PC-9 (cell line): ENCODE measurements around the gene MARK2. TPM values are rescaled to one million over a fixed set of nuclear protein-coding genes. Genes with fewer than 3 reads are reported as not detected.
A peak's percentile ranks its signal among the peaks of the same experiment; 100 is the strongest.

Experiments
- BruUV-seq: library from RNA; stranded (reverse); fragments of 400-500 nt; replicated peaks from 2 replicates; lab custom pipeline; 2021; lab: Mats Ljungman, UMichigan
- CTCF ChIA-PET: fragments of 300-600 bp; sonication (Branson Sonifier 250); formaldehyde crosslinking; loops from one replicate; lab custom pipeline; 2022; ENCODE audit warnings: antibody characterized with exemption; lab: Charles Lee
- POLR2A ChIA-PET: fragments of 300-600 bp; sonication (Branson Sonifier 250); formaldehyde crosslinking; loops from one replicate; lab custom pipeline; 2022; ENCODE audit warnings: antibody characterized with exemption; ENCODE audit not compliant: unreplicated experiment; lab: Charles Lee
- DNase-seq, 2 experiments: peaks; one replicate each; pipeline versions ENCODE4 v3.0.0 to v3.0.0-alpha.2; 2015 to 2022; ENCODE audit warnings: mixed read lengths in 1 of 2
- H2AFZ ChIP-seq: fragments of 200-600 bp; sonication (generic); 2 replicates; pipeline ENCODE4 v1.8.1; 2017; ENCODE audit warnings: antibody characterized with exemption
- H3F3A ChIP-seq: fragments of 200-600 bp; sonication (generic); 2 replicates; pipeline ENCODE4 v1.8.1; 2017; ENCODE audit warnings: antibody characterized with exemption, mild to moderate bottlenecking, low read depth; ENCODE audit not compliant: insufficient read depth
- H3K27ac ChIP-seq: fragments of 200-600 bp; sonication (generic); 2 replicates; pipeline ENCODE4 v1.6.1; 2016; ENCODE audit warnings: mixed run types
- H3K27me3 ChIP-seq: fragments of 200-600 bp; sonication (generic); 2 replicates; pipeline ENCODE4 v1.6.1; 2016; ENCODE audit warnings: low read depth, mixed run types; ENCODE audit not compliant: insufficient read depth
- H3K36me3 ChIP-seq: fragments of 200-600 bp; sonication (generic); 2 replicates; pipeline ENCODE4 v1.6.1; 2016; ENCODE audit warnings: low read depth, mixed run types
- H3K4me1 ChIP-seq: fragments of 200-600 bp; sonication (generic); replicated peaks from 2 replicates; pipeline ENCODE4 v1.6.1; 2016; ENCODE audit warnings: mixed run types; ENCODE audit not compliant: insufficient read depth
- H3K4me2 ChIP-seq: fragments of 200-600 bp; sonication (generic); 2 replicates; pipeline ENCODE4 v1.6.1; 2017; ENCODE audit warnings: mixed run types
- H3K4me3 ChIP-seq: fragments of 200-600 bp; sonication (generic); 2 replicates; pipeline ENCODE4 v1.6.1; 2016; ENCODE audit warnings: mixed run types
- H3K79me2 ChIP-seq: fragments of 200-600 bp; sonication (generic); 2 replicates; pipeline ENCODE4 v1.6.1; 2017; ENCODE audit warnings: low read depth, mixed run types
- H3K9me2 ChIP-seq: fragments of 200-600 bp; sonication (generic); 2 replicates; pipeline ENCODE4 v1.8.1; 2017; ENCODE audit warnings: mild to moderate bottlenecking; ENCODE audit not compliant: insufficient read depth
- H3K9me3 ChIP-seq: fragments of 200-600 bp; sonication (generic); 2 replicates; pipeline ENCODE4 v1.8.1; 2016; ENCODE audit warnings: low read depth; ENCODE audit not compliant: insufficient read depth
- H4K20me1 ChIP-seq: fragments of 200-600 bp; sonication (generic); 2 replicates; pipeline ENCODE4 v1.8.1; 2017; ENCODE audit not compliant: insufficient read depth
- CTCF ChIP-seq: fragments of 200-600 bp; sonication (generic); conservative IDR thresholded peaks from 2 replicates; pipeline ENCODE4 v1.6.1; 2017; ENCODE audit warnings: mixed run types, antibody characterized with exemption, mild to moderate bottlenecking, moderate library complexity
- EZH2 ChIP-seq: fragments of 200-600 bp; sonication (generic); IDR thresholded peaks from 2 replicates; pipeline ENCODE4 v1.8.0; 2017; ENCODE audit warnings: antibody characterized with exemption, low read depth
- intact Hi-C: fragments of 100-400 bp; cut with micrococcal nuclease; formaldehyde crosslinking; loops from one replicate; pipeline ENCODE4 v1.10.0; 2022; ENCODE audit not compliant: unreplicated experiment
- total RNA-seq: library from RNA; stranded (reverse); gene quantifications from 2 replicates; pipeline ENCODE4 v1.2.3, GENCODE V29; 2021

Gene MARK2
- total RNA-seq, 1 experiment from 2014 or later: 65.0 TPM

- H3K4me3 ChIP-seq: no peak overlapping the region
- H3K4me1 ChIP-seq: peaks cover 42% of the 10 kb centered on the region
- no peak overlapping the region for H3K27ac ChIP-seq
- H3K4me2 ChIP-seq: no peak overlapping the region
- no peaks in the 10 kb centered on the region for H3K36me3 ChIP-seq
- intact Hi-C loops: no loop called here
- H3K27me3 ChIP-seq: no peaks in the 10 kb centered on the region
- H3K9me3 ChIP-seq: no peaks in the 10 kb centered on the region
- no peak for DNase-seq
- TF ChIP-seq EZH2 (no peak), CTCF (no peak)
- ChIA-PET POLR2A (interaction anchor here (0.6 kb wide), 1 partner anchor 10 kb away, joined by 4 read pairs; no protein-coding TSS in a partner anchor), CTCF (no interaction called here)
- peaks cover 90% of the 10 kb centered on the region for H3K79me2 ChIP-seq
- H3F3A ChIP-seq: peaks cover 54% of the 10 kb centered on the region
- BruUV-seq: no TSS peak
- no peak overlapping the region for H2AFZ ChIP-seq
- no peaks in the 10 kb centered on the region for H3K9me2 ChIP-seq
- peaks cover 28% of the 10 kb centered on the region; the same call in 1 of the 2 replicates for H4K20me1 ChIP-seq
Observed at GRCh38 chr11:63883791-63884190, 44.9 kb downstream of the MARK2 start.

GRCh38 chr11:63884196-63884932 is 45.5 kb downstream of the MARK2 start:
- peaks cover 90% of the 10 kb centered on the region for H3K79me2 ChIP-seq
- no TSS peak for BruUV-seq
- peaks cover 54% of the 10 kb centered on the region for H3F3A ChIP-seq
- no peak overlapping the region for H2AFZ ChIP-seq
- H3K9me2 ChIP-seq: no peaks in the 10 kb centered on the region
- H3K4me1 ChIP-seq: peaks cover 42% of the 10 kb centered on the region
- ChIA-PET CTCF (interaction anchor here (0.7 kb wide), 1 partner anchor 302 kb away, joined by 3 read pairs; the partner anchor contains the start of gene STIP1), POLR2A (interaction anchor here (0.6 kb wide), 1 partner anchor 11 kb away, joined by 4 read pairs; no protein-coding TSS in a partner anchor)
- no peak for DNase-seq
- H3K4me3 ChIP-seq: no peak overlapping the region
- H3K27me3 ChIP-seq: no peaks in the 10 kb centered on the region
- no peaks in the 10 kb centered on the region for H3K36me3 ChIP-seq
- no peaks in the 10 kb centered on the region for H3K9me3 ChIP-seq
- no peak overlapping the region for H3K27ac ChIP-seq
- H4K20me1 ChIP-seq: peaks cover 24% of the 10 kb centered on the region; the same call in 1 of the 2 replicates
- H3K4me2 ChIP-seq: no peak overlapping the region
- intact Hi-C loops: no loop called here
- TF ChIP-seq EZH2: no peak
- TF ChIP-seq CTCF: no peak

GRCh38 chr11:63887386-63887999 is 48.6 kb downstream of the MARK2 start:
- Histone ChIP-seq H4K20me1 (peaks cover 44% of the 10 kb centered on the region), H3F3A (peaks cover 48% of the 10 kb centered on the region), H3K9me2 (no peaks in the 10 kb centered on the region), H3K4me2 (peak overlapping the region; percentile 97), H3K27me3 (no peaks in the 10 kb centered on the region), H2AFZ (no peak overlapping the region), H3K4me1 (peaks cover 36% of the 10 kb centered on the region), H3K4me3 (peak overlapping the region; percentile 58; the same call in 1 of the 2 replicates), H3K79me2 (peaks cover 93% of the 10 kb centered on the region), H3K27ac (peak overlapping the region; percentile 95), H3K36me3 (peaks cover 13% of the 10 kb centered on the region; the same call in 1 of the 2 replicates), H3K9me3 (no peaks in the 10 kb centered on the region)
- DNase-seq: no peak
- TF ChIP-seq CTCF (no peak), EZH2 (no peak)
- ChIA-PET POLR2A (interaction anchor here (0.6 kb wide), 1 partner anchor 1344 kb away, joined by 8 read pairs; no protein-coding TSS in a partner anchor), CTCF (interaction anchor here (0.6 to 1.3 kb wide), 3 partner anchors 52 to 298 kb away, joined by 5 to 6 read pairs (median 6); no protein-coding TSS in a partner anchor)
- intact Hi-C loops: no loop called here
- BruUV-seq: no TSS peak
